ENCODE data around the gene KRTAP16-1. TPM values are rescaled to one million over a fixed set of nuclear protein-coding genes. Genes with fewer than 3 reads are reported as not detected.

KRTAP16-1 gene
- total RNA-seq, 1 experiment from 2014 or later: not detected

DNA sequence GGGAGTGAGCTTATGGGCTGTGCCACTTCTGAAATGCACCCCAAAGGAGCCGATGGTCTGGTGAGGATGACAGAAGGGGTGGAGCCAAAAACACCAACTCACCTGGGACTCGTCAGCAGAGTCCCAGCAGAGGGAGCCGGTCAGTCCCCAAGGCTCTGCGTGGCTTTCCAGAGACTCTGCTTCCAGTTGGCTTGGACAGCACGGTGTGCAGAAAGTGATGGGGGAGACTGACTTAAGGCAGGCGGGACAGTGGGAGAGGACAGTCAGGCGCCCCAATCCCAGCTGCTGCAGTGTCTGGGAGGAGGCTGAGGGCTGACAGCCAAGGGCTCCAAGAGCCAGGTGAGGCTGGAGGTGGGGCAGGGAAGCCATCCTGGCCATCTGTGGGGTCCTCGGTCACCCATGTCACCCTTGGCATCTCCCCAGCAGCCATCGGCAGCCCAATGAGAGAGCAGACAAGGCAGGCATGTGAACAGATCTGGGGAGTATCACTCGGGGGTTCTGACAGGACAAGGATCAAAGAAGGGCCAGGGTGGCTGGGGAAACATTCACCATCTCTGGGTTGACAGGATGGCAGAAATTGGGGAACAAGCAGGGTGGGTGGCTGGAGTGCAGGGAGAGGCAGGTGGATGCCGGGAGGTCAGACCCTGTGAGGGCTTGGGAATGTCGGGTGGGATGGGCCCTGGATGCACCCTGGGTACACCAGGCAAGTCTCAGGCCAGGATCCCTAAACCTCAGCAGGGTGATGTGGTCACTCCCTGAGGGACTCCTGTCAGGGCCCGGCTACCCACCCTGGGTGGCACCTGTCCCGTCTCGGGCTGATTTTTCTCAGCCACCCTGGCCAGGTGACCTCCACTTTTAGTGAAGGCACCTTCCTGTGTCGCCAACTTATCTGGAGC lies 15.3 kb upstream of the KRTAP16-1 start:
- ChIA-PET POLR2A (ENCODE audit: unreplicated experiment) (interaction anchor here (0.5 kb wide), 1 partner anchor 1027 kb away, joined by 3 read pairs; no protein-coding TSS in a partner anchor), CTCF (no interaction called here)
- DNase-seq: peak; percentile 56
- TF ChIP-seq EZH2phosphoT487 (IDR thresholded peaks at IDR 0.05; ENCODE audit: borderline replicate concordance, low read length) (no peak), EZH2 (IDR thresholded peaks at IDR 0.05; ENCODE audit: low read length, unreplicated experiment) (no peak)
- TF ChIP-seq, protein P1, sequence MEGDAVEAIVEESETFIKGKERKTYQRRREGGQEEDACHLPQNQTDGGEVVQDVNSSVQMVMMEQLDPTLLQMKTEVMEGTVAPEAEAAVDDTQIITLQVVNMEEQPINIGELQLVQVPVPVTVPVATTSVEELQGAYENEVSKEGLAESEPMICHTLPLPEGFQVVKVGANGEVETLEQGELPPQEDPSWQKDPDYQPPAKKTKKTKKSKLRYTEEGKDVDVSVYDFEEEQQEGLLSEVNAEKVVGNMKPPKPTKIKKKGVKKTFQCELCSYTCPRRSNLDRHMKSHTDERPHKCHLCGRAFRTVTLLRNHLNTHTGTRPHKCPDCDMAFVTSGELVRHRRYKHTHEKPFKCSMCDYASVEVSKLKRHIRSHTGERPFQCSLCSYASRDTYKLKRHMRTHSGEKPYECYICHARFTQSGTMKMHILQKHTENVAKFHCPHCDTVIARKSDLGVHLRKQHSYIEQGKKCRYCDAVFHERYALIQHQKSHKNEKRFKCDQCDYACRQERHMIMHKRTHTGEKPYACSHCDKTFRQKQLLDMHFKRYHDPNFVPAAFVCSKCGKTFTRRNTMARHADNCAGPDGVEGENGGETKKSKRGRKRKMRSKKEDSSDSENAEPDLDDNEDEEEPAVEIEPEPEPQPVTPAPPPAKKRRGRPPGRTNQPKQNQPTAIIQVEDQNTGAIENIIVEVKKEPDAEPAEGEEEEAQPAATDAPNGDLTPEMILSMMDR (conservative IDR thresholded peaks at IDR 0.05; ENCODE audit: low read depth, low read length): peak; percentile 66
- ATAC-seq: peak; percentile 64
- intact Hi-C loops (cut with micrococcal nuclease): loop anchor here (5.0 to 10.0 kb wide), 4 partner anchors 170 to 520 kb away; no protein-coding TSS in a partner anchor
- no TSS peak for BruUV-seq (replicated peaks)
- no peak overlapping the region for H3K9ac ChIP-seq (ENCODE audit: low read length)
- no peaks in the 10 kb centered on the region; the same call in 1 of the 2 replicates for H3K36me3 ChIP-seq (ENCODE audit: low read depth, low read length)
- H3F3A ChIP-seq (ENCODE audit: low read length, unreplicated experiment): no peaks in the 10 kb centered on the region
- H3K4me3 ChIP-seq (ENCODE audit: low read length): no peak overlapping the region
- no peaks in the 10 kb centered on the region for H4K20me1 ChIP-seq (ENCODE audit: low read length)
- H3K9me2 ChIP-seq (replicated peaks; ENCODE audit: low read length): no peaks in the 10 kb centered on the region
- H3K27me3 ChIP-seq (ENCODE audit: low read length): no peaks in the 10 kb centered on the region
- H3K4me2 ChIP-seq (ENCODE audit: low read length): no peak overlapping the region
- no peaks in the 10 kb centered on the region for H3K4me1 ChIP-seq (ENCODE audit: insufficient read depth, low read length)
- H3K9me3 ChIP-seq (ENCODE audit: low read length): 0 out of 2 replicates have a peak, but pooled peaks cover 4% of the 10 kb centered on the region
- H3K79me2 ChIP-seq (ENCODE audit: low read length): no peaks in the 10 kb centered on the region
- no peak overlapping the region for H3K27ac ChIP-seq (ENCODE audit: low read length)
- H2AFZ ChIP-seq (ENCODE audit: low read length): no peak overlapping the region

DNA sequence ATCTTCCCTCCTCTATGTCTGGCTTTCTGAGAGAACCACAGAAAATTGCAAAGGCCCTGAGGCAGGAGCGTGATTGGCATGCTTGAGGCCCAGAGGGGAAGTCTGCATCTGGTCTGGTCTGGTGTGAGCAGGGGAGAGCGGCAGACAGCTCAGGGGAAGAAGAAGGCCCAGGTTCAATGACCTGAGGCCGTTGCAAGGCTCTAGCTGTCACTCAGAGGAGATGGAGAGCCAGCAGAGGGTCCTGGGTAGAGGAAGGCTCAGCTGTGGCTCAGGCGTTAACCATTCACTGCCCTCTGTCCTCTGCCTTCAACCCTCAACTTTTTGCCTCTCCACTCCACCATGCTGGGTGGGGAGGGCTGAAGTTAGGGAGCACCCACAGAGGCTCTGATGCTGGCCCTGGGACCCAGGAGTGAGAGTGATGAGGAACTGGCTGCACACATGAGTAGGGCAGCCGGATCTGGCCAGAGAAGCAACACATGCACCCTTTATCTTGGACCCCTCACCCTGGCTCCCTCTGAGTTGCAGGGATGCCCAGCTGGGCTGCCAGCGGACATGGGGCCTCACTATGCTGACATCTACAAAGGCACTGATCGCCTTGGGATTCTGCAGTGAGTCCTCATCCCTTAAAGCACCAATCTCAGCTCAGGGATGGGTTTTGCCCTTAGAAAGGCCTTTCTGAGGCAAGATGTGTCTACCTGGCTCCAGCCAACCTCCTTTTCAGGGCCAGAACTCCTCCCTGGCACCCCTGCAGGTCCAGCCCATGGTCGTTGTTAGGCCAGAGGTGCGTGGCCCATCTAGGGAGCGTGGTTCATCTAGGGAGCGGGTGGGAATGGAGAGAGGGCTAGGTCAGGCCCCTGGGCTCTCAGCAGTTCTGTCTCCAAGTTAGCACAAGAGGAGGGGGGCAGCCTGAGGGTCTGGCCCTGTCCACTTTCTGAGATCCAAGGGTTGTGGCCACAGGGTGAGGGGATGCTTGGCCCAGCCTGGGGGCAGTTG lies 14.1 kb upstream of the KRTAP16-1 start:
- ATAC-seq (no peak), DNase-seq (no peak)
- intact Hi-C loops (cut with micrococcal nuclease): loop anchor here (1.0 to 10.0 kb wide), 7 partner anchors 172 to 518 kb away; no protein-coding TSS in a partner anchor
- POLR2A ChIA-PET (ENCODE audit: unreplicated experiment): no interaction called here
- no peaks in the 10 kb centered on the region for H3K79me2 ChIP-seq (ENCODE audit: low read length)
- no peaks in the 10 kb centered on the region; the same call in 1 of the 2 replicates for H3K36me3 ChIP-seq (ENCODE audit: low read depth, low read length)
- TF ChIP-seq EZH2 (IDR thresholded peaks at IDR 0.05; ENCODE audit: low read length, unreplicated experiment) (no peak), EZH2phosphoT487 (IDR thresholded peaks at IDR 0.05; ENCODE audit: borderline replicate concordance, low read length) (no peak)
- TF ChIP-seq, protein P1 (conservative IDR thresholded peaks at IDR 0.05; ENCODE audit: low read depth, low read length): no peak
- no peak overlapping the region for H3K4me3 ChIP-seq (ENCODE audit: low read length)
- no peaks in the 10 kb centered on the region for H3K4me1 ChIP-seq (ENCODE audit: insufficient read depth, low read length)
- no peaks in the 10 kb centered on the region for H3K27me3 ChIP-seq (ENCODE audit: low read length)
- no peaks in the 10 kb centered on the region for H3K9me2 ChIP-seq (replicated peaks; ENCODE audit: low read length)
- 0 out of 2 replicates have a peak, but pooled peaks cover 4% of the 10 kb centered on the region for H3K9me3 ChIP-seq (ENCODE audit: low read length)
- no peak overlapping the region for H3K9ac ChIP-seq (ENCODE audit: low read length)
- no peak overlapping the region for H3K4me2 ChIP-seq (ENCODE audit: low read length)
- H2AFZ ChIP-seq (ENCODE audit: low read length): no peak overlapping the region
- no TSS peak for BruUV-seq (replicated peaks)
- CTCF ChIA-PET: interaction anchor here (0.6 to 1.3 kb wide), 7 partner anchors 111 to 661 kb away, joined by 3 to 6 read pairs (median 4); no protein-coding TSS in a partner anchor
- H3F3A ChIP-seq (ENCODE audit: low read length, unreplicated experiment): no peaks in the 10 kb centered on the region
- no peak overlapping the region for H3K27ac ChIP-seq (ENCODE audit: low read length)
- H4K20me1 ChIP-seq (ENCODE audit: low read length): no peaks in the 10 kb centered on the region
